Esophagus squamous epithelium (tissue), 4 donors: ENCODE measurements around the gene NEMF.

Experiments
- POLR2A ChIP-seq, 4 donors: fragments of 450-650 bp; IDR thresholded peaks; one replicate each; pipeline ENCODE4 v1.6.1; 2017; ENCODE audit warnings: antibody characterized with exemption in 4 of 4, mild to moderate bottlenecking in 4 of 4, moderate library complexity in 3 of 4
- TF ChIP-seq, protein P1 (sequence below), 6 experiments: fragments of 450-650 bp in 4 of 6; fragments of 200-600 bp in 2 of 6; sonication (generic) in 2 of 6; IDR thresholded peaks; one replicate each; pipeline ENCODE4 v1.5.1; 2016 to 2019; ENCODE audit warnings: antibody characterized with exemption in 6 of 6, mild to moderate bottlenecking in 4 of 6, moderate library complexity in 4 of 6

DNA sequence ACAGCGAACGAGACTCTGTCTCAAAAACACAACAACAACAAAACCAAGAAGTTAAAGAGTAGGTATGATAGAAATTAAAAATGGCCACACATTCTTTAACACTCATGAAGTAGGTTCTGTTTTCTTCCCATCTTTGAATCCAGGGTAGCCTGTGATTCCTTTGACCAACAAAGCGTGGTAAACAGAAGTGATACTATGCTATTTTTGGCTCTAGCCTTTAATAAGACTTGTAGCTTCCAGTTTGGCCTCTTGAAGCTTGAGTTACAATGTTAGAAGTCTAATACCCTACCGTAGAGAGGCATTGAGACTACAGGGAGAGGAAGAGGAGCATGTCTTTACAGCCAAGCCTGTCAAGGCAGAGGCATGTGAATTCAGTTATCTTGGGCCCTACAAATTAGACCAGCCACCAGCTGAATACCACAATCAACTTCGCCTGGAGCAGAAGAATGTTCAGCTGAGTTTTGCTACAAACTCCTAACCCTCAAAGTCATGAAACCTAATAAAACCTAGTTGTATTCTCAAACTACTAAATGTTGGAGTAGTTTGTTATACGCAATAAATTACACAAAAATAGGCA is 4.9 kb upstream of the NEMF start:
- no peak for TF ChIP-seq POLR2A (IDR thresholded peaks at IDR 0.05)
- TF ChIP-seq, protein P1, sequence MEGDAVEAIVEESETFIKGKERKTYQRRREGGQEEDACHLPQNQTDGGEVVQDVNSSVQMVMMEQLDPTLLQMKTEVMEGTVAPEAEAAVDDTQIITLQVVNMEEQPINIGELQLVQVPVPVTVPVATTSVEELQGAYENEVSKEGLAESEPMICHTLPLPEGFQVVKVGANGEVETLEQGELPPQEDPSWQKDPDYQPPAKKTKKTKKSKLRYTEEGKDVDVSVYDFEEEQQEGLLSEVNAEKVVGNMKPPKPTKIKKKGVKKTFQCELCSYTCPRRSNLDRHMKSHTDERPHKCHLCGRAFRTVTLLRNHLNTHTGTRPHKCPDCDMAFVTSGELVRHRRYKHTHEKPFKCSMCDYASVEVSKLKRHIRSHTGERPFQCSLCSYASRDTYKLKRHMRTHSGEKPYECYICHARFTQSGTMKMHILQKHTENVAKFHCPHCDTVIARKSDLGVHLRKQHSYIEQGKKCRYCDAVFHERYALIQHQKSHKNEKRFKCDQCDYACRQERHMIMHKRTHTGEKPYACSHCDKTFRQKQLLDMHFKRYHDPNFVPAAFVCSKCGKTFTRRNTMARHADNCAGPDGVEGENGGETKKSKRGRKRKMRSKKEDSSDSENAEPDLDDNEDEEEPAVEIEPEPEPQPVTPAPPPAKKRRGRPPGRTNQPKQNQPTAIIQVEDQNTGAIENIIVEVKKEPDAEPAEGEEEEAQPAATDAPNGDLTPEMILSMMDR (IDR thresholded peaks at IDR 0.05): no peak
